Skeletal muscle tissue (tissue), 4 donors: ENCODE data around the gene POLR3E. TPM values are rescaled to one million over a fixed set of nuclear protein-coding genes. Genes with fewer than 3 reads are reported as not detected.
A peak's percentile ranks its signal among the peaks of the same experiment; 100 is the strongest.
"Not testable (repeated sequence)": the region's sequence is repeated elsewhere in the genome, so short reads cannot be mapped to it uniquely, and the experiment has no call there.

Source experiments
- H3K27ac ChIP-seq: one replicate; pipeline ENCODE4 v1.7.0; 2013; ENCODE audit warnings: mild to moderate bottlenecking, low read depth, low read length, inconsistent platforms
- H3K27me3 ChIP-seq, 3 donors: one replicate each; pipeline ENCODE4 v1.7.0; 2013; ENCODE audit warnings: low read length in 3 of 3; ENCODE audit not compliant: control insufficient read depth in 3 of 3, insufficient read depth in 3 of 3
- H3K36me3 ChIP-seq, 3 donors: one replicate each; pipeline ENCODE4 v1.7.0; 2013; ENCODE audit warnings: low read length in 3 of 3; ENCODE audit not compliant: control insufficient read depth in 3 of 3, insufficient read depth in 3 of 3
- H3K4me1 ChIP-seq, 3 donors: one replicate each; pipeline ENCODE4 v1.7.0; 2013; ENCODE audit warnings: low read length in 3 of 3, mild to moderate bottlenecking in 3 of 3; ENCODE audit not compliant: control insufficient read depth in 3 of 3, insufficient read depth in 3 of 3
- H3K4me3 ChIP-seq, 3 donors: one replicate each; pipeline ENCODE4 v1.7.0; 2013; ENCODE audit warnings: low read length in 3 of 3
- H3K9ac ChIP-seq, 3 donors: one replicate each; pipeline ENCODE4 v1.7.0; 2013; ENCODE audit warnings: low read length in 3 of 3, mild to moderate bottlenecking in 3 of 3, moderate library complexity in 2 of 3, low read depth in 1 of 3
- H3K9me3 ChIP-seq, 3 donors: one replicate each; pipeline ENCODE4 v1.7.0; 2013; ENCODE audit warnings: low read length in 3 of 3; ENCODE audit not compliant: control insufficient read depth in 3 of 3
- total RNA-seq: library from RNA; depleted of rRNA; stranded (reverse); fragments of >200 nt; gene quantifications from one replicate; pipeline ENCODE4 v1.2.3, GENCODE V29; 2014
- donor health status: Osteomylitis.

Gene POLR3E
- total RNA-seq, 1 donor from 2014 or later, result 22.4 TPM

DNA sequence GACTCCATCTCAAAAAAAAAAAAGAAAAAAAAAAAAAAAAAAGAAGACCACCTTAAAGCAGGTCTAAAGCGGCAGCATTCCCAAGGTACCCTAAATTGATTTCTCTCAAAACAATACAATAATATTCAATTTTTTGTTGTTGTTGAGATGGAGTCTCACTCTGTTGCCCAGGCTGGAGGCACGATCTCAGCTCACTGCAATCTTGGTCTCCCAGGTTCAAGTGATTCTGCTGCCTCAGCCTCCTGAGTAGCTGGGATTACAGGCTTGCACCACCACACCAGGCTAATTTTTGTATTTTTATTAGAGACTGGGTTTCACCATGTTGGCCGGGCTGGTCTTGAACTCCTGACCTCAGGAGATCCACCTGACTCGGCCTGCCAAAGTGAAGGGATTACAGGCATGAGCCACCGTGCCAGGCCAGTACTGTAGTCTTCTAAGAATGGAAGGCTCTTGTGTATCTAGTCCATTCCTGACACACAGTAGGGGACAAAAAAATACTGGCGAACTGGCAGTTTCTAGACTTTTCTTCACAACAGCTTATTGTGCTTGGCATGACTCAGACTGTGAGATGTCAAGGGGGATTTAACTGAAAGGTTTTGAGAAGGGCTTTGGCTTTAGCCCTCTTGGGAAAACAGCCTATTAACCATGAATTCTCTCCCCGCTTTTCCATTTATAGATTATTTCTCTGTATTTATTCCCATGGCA lies 59.9 kb downstream of the POLR3E start:
- Histone ChIP-seq H3K4me3 (no peak overlapping the region), H3K4me1 (no peaks in the 10 kb centered on the region), H3K27me3 (no peaks in the 10 kb centered on the region), H3K36me3 (no peaks in the 10 kb centered on the region), H3K27ac (no peak overlapping the region), H3K9me3 (no peaks in the 10 kb centered on the region), H3K9ac (no peak overlapping the region)

DNA sequence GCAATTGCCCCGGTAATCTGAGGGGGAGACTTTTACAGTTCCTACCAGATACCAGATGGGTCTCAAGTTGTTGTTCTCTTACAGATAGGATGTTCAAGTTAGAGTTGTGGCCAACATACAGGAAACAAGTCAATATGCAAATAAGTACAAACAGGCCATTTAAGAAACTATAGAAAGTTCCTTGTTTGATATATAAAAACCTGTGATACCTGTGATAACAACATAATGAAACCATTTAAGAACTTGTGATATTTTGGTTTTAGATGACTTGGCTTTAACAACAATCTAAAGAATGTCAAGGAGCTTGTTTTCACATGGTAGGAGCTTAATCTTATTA lies 60.4 kb downstream of the POLR3E start:
- no peaks in the 10 kb centered on the region for H3K27me3 ChIP-seq
- H3K9me3 ChIP-seq, result no peaks in the 10 kb centered on the region
- no peak overlapping the region for H3K27ac ChIP-seq
- H3K4me3 ChIP-seq, result no peak overlapping the region
- H3K36me3 ChIP-seq, result no peaks in the 10 kb centered on the region
- no peaks in the 10 kb centered on the region for H3K4me1 ChIP-seq
- H3K9ac ChIP-seq, result no peak overlapping the region

DNA sequence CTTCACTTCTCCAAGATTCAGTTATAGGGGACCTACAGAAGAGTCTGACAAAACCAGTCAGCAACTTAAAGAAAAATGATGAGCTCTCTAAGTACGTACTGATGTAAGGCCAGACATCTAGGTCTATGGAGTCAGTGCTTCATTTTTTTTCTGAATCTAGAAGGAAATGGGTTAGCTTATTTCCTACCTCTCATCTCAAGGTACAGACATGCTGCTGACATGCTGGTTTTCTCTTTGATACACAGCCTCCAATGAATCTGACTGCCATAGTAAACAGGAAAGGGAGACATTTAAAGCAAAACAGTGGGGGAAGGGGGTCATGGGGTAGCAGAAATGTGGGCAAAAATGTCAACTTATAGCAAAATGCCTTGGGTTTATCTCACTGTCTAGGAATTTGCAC lies 60.8 kb downstream of the POLR3E start:
- Histone ChIP-seq H3K27me3 (no peaks in the 10 kb centered on the region), H3K27ac (no peak overlapping the region), H3K9ac (no peak overlapping the region)

GRCh38 chr16:22359679-22360078 lies 62.5 kb downstream of the POLR3E start:
- Histone ChIP-seq H3K9ac (no peak overlapping the region), H3K9me3 (no peaks in the 10 kb centered on the region), H3K4me3 (no peak overlapping the region), H3K27me3 (no peaks in the 10 kb centered on the region), H3K27ac (no peak overlapping the region), H3K4me1 (no peaks in the 10 kb centered on the region), H3K36me3 (peaks cover 0 to 5% (median under 1%) of the 10 kb centered on the region in 3 donors)

More for the DNA sequence above, 60.8 kb downstream of the POLR3E start:
- Histone ChIP-seq H3K36me3 (no peaks in the 10 kb centered on the region), H3K9me3 (no peaks in the 10 kb centered on the region), H3K4me3 (no peak overlapping the region), H3K4me1 (no peaks in the 10 kb centered on the region)

DNA sequence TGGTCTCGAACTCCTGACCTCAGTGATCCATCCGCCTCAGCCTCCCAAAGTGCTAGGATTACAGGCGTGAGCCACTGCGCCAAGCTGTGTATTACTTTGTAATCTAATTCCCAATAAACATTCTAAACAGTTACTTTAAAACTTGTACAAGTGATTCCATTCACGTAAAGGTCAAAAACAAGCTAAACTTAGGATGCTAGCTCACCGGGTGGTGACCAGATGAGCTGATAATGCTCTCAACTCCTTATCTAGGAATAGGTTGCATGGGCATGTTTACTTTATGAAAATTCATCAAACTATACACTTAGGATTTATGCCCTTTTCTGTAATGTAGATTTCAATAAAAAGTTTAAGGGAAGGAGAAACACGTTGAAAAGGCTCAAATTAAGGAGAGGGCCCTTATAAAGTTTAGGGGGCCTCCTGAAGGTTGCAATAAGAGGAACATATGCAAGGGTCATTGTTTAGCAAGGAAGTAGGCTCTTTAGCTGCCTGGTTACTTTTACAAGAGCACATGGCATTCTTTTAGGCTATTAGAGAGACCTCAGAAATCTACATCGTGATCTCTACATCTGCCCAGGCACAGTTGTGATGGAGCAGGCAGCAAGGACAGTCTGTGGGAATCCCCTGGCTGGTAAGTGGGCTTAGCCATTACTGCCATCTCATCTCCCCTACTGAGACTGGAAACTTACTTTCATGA lies 63.9 kb downstream of the POLR3E start:
- no peak overlapping the region for H3K27ac ChIP-seq
- no peaks in the 10 kb centered on the region for H3K9me3 ChIP-seq
- peaks cover 0 to 5% (median 2%) of the 10 kb centered on the region in 3 donors for H3K36me3 ChIP-seq

GRCh38 chr16:22364241-22364640 lies 67.0 kb downstream of the POLR3E start:
- Histone ChIP-seq H3K4me3 (no peak overlapping the region), H3K27me3 (no peaks in the 10 kb centered on the region), H3K9me3 (no peaks in the 10 kb centered on the region), H3K4me1 (peaks cover 0 to 2% (median 0%) of the 10 kb centered on the region in 3 donors), H3K9ac (no peak overlapping the region), H3K36me3 (peaks cover 0 to 6% (median 2%) of the 10 kb centered on the region in 3 donors), H3K27ac (no peak overlapping the region)

More for the DNA sequence above, 63.9 kb downstream of the POLR3E start:
- H3K9ac ChIP-seq, result no peak overlapping the region
- no peaks in the 10 kb centered on the region for H3K4me1 ChIP-seq
- no peak overlapping the region for H3K4me3 ChIP-seq
- no peaks in the 10 kb centered on the region for H3K27me3 ChIP-seq

DNA sequence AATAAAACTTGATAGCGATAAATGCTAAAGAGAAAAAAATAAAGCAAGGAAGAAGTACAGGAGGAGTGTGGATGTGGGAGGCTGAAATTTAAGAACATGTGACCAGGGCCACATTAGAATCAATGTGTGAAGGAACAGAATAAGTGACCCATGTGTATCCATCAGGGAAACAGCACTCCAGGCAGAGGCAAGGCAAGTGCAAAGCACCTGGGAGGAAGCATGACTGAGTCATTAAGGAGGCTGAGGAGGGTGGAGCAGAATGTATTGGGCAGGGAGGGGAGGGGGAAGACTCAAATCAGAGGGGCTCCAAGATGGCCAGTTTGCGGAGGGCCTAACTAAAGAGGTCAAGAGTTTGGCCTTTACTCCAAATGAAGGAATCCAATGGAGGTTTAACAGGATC lies 69.2 kb downstream of the POLR3E start:
- H3K4me1 ChIP-seq, result peaks cover 0 to 7% (median 5%) of the 10 kb centered on the region in 3 donors
- peaks cover 0 to 6% (median 2%) of the 10 kb centered on the region in 3 donors for H3K36me3 ChIP-seq
- H3K9me3 ChIP-seq, result no peaks in the 10 kb centered on the region
- H3K4me3 ChIP-seq, result no peak overlapping the region
- H3K27ac ChIP-seq, result no peak overlapping the region
- H3K27me3 ChIP-seq, result no peaks in the 10 kb centered on the region
- H3K9ac ChIP-seq, result no peak overlapping the region

- H3K27me3 ChIP-seq, result no peaks in the 10 kb centered on the region
- H3K4me1 ChIP-seq, result peaks cover 0 to 7% (median 5%) of the 10 kb centered on the region in 3 donors
- H3K9me3 ChIP-seq, result no peaks in the 10 kb centered on the region
- peaks cover 0 to 6% (median 2%) of the 10 kb centered on the region in 3 donors for H3K36me3 ChIP-seq
- no peak overlapping the region for H3K4me3 ChIP-seq
- H3K27ac ChIP-seq, result no peak overlapping the region
- H3K9ac ChIP-seq, result no peak overlapping the region
Measured at GRCh38 chr16:22366889-22367288, 69.7 kb downstream of the POLR3E start.

DNA sequence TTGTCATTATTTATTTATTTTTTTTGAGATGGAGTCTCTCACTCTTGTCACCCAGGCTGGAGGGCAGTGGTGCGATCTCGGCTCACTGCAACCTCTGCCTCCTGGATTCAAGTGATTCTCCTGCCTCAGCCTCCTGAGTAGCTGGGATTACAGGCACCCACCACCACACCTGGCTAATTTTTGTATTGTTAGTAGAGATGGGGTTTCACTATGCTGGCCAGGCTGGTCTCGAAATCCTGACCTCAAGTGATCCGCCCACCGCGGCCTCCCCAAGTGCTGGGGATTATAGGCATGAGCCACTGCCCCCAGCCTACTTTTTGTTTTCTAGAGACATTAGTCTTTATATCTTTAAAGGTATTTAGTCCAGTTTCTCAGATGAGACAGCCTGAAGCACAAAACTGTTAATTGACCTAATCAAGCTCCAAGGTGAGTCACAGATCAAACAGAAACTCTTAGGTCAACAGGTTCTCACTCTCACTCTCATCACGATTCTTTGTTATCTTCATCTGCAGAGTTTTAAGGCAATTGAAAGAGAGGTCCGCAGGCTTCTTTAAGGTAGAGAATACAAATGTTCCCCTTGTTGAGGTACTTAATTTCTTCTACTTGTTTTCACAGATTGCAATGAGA lies 71.1 kb downstream of the POLR3E start:
- not testable (repeated sequence) for H3K36me3 ChIP-seq, H3K9ac ChIP-seq, H3K4me1 ChIP-seq, H3K4me3 ChIP-seq, H3K27ac ChIP-seq, H3K9me3 ChIP-seq, H3K27me3 ChIP-seq

DNA sequence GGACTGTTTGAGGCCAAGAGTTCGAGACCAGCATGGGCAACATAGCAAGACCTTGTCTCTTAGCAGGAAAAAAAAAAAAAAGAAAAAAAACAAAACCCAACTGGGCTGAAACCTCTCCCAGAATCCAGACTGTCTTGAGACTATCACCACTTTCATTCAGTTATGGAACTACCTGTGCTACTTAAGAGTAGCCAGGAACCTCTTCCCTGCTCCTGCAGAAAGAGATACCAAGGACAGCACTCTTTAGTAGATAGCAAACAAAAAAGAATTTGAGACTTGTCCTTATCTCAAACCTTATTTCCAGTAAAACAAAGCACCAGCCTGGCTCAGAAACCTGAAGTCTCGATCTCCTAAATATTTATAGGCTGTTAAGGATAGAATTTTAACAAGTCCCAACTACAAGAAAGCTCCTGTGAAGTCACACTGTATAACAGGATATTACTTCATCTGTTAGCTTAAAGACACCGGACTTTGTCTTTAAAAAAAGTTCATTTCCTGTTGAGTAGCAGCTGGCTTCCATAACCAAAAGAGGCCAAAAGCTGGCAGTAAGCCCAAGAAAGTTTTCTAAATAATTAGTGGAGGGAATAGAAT lies 72.1 kb downstream of the POLR3E start:
- Histone ChIP-seq H3K4me3 (no peak overlapping the region), H3K4me1 (peaks cover 7 to 12% (median 7%) of the 10 kb centered on the region in 3 donors), H3K9me3 (no peaks in the 10 kb centered on the region), H3K27me3 (no peaks in the 10 kb centered on the region), H3K9ac (no peak overlapping the region), H3K36me3 (peaks cover 0 to 2% (median 2%) of the 10 kb centered on the region in 3 donors), H3K27ac (peak overlapping the region; percentile 31)
